ENCODE results near the gene SALL2. TPM values are rescaled to one million over a fixed set of nuclear protein-coding genes. Genes with fewer than 3 reads are reported as not detected.

The SALL2 gene
- total RNA-seq, 2 experiments from 2014 or later = 4.4 to 5.2 TPM

- Mint-ChIP-seq H3K27me3 (peaks cover 59% of the 10 kb centered on the region), H3K4me3 (no peak overlapping the region)
Observed at GRCh38 chr14:21535545-21536417, 9.6 kb upstream of the SALL2 start.

DNA sequence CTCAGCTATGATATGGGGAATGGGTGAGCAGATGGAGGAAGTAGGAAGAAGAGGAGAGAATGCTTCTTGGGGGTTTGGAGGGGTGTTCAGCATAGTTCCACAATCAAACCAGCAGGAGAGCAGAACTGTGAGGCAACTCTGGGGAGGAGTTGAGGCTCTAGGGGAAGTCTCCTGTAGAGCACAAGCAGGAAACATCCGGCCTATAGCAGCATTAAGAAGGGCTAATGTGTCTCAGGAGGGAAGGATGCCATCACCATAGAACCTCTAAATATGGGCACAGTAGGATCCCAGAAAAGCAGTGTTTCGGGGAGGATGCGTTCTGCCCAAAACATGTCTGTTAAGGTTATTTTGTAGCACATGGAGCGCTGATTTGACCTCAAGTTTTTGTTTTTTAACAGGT lies 8.4 kb upstream of the SALL2 start:
- Mint-ChIP-seq H3K27me3 (peaks cover 54% of the 10 kb centered on the region), H3K4me3 (no peak overlapping the region), H3K9me3 (peaks cover 2% of the 10 kb centered on the region), H3K4me1 (peaks cover 6% of the 10 kb centered on the region), H3K36me3 (no peaks in the 10 kb centered on the region), H3K27ac (no peak overlapping the region)
- DNase-seq = no peak

More at GRCh38 chr14:21535545-21536417, 9.6 kb upstream of the SALL2 start:
- no peaks in the 10 kb centered on the region for H3K36me3 Mint-ChIP-seq
- H3K27ac Mint-ChIP-seq = no peak overlapping the region
- H3K4me1 Mint-ChIP-seq = peaks cover 6% of the 10 kb centered on the region
- H3K9me3 Mint-ChIP-seq = peaks cover 2% of the 10 kb centered on the region
- no peak for DNase-seq

DNA sequence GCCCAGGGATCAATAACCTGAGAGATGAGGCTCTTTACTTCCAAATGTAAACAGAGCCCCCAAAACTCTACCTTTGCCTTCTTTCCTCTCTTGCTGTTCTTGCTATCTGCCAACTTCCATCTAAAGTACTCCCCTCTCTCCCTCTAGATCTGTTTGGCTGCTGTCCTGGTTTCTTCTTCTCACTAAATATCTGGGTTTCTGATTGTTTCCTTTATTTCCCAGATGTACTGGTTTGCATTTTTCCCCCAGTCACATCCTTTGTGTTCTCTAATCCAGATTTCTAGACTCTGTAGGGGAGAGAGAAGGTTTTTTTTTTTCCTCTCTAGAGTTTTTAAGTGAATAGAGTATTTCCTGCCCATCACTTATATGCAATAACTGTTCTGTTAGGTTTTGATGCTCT lies 7.1 kb upstream of the SALL2 start:
- Mint-ChIP-seq H3K36me3 (no peaks in the 10 kb centered on the region), H3K4me1 (peaks cover 8% of the 10 kb centered on the region), H3K27ac (no peak overlapping the region), H3K27me3 (peaks cover 41% of the 10 kb centered on the region), H3K9me3 (peaks cover 2% of the 10 kb centered on the region), H3K4me3 (no peak overlapping the region)
- DNase-seq = no peak

GRCh38 chr14:21529515-21529914 lies 3.4 kb upstream of the SALL2 start:
- Mint-ChIP-seq H3K27me3 (peaks cover 7% of the 10 kb centered on the region), H3K9me3 (no peaks in the 10 kb centered on the region), H3K36me3 (no peaks in the 10 kb centered on the region), H3K4me1 (peaks cover 15% of the 10 kb centered on the region), H3K27ac (no peak overlapping the region), H3K4me3 (no peak overlapping the region)
- no peak for DNase-seq

- Mint-ChIP-seq H3K9me3 (no peaks in the 10 kb centered on the region), H3K27ac (no peak overlapping the region), H3K27me3 (peaks cover 4% of the 10 kb centered on the region), H3K4me3 (no peak overlapping the region), H3K4me1 (peaks cover 15% of the 10 kb centered on the region), H3K36me3 (no peaks in the 10 kb centered on the region)
- DNase-seq = no peak
Observed at GRCh38 chr14:21528381-21529348, 2.5 kb upstream of the SALL2 start.

GRCh38 chr14:21527318-21527679 lies 1.2 kb upstream of the SALL2 start:
- H3K4me1 Mint-ChIP-seq = peaks cover 15% of the 10 kb centered on the region
- H3K4me3 Mint-ChIP-seq = peak overlapping the region; percentile 81
- no peak for DNase-seq
- H3K9me3 Mint-ChIP-seq = no peaks in the 10 kb centered on the region
- no peaks in the 10 kb centered on the region for H3K27me3 Mint-ChIP-seq
- no peak overlapping the region for H3K27ac Mint-ChIP-seq
- no peaks in the 10 kb centered on the region for H3K36me3 Mint-ChIP-seq

DNA sequence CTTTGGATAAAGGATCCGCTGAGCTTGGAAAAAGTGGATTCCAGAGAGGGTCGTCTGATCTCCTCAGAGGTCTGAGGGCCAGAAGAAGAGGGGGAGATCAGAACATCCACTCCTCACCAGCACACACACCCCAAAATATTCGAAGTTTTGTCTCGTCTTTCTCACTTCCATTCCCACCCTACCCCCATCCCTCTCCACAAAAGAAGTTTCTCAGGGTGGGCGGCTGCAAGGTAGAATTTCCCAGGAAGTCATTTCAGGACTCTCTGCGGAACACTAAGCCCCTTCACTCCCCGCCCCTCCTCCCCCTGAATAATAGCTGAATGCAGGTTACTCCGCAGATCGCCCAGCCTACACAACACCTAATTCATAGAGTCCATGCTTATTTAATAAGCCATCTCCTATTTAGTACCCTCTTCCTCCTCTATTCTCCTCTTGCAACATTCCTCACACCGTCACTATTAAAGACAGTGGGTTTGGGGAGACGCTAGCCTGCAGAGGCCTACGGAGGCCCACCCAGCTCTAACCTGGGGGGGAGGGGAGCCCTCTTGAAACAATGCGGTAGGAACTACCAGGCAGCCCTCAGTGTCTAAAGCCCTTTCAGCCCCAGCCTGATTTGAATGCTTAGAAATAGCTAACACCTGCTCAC lies 649 bp upstream of the SALL2 start:
- Mint-ChIP-seq H3K36me3 (no peaks in the 10 kb centered on the region), H3K4me3 (peak overlapping the region; percentile 81), H3K9me3 (no peaks in the 10 kb centered on the region), H3K27ac (no peak overlapping the region), H3K27me3 (no peaks in the 10 kb centered on the region), H3K4me1 (peaks cover 15% of the 10 kb centered on the region)
- no peak for DNase-seq

GRCh38 chr14:21525571-21525961 lies 580 bp downstream of the SALL2 start:
- no peak for DNase-seq
- Mint-ChIP-seq H3K27me3 (no peaks in the 10 kb centered on the region), H3K4me3 (peak overlapping the region; percentile 81), H3K9me3 (no peaks in the 10 kb centered on the region), H3K27ac (no peak overlapping the region), H3K36me3 (no peaks in the 10 kb centered on the region), H3K4me1 (peaks cover 20% of the 10 kb centered on the region)

- no peaks in the 10 kb centered on the region for H3K27me3 Mint-ChIP-seq
- H3K27ac Mint-ChIP-seq = no peak overlapping the region
- peak overlapping the region; percentile 80 for H3K4me3 Mint-ChIP-seq
- H3K9me3 Mint-ChIP-seq = no peaks in the 10 kb centered on the region
- DNase-seq = no peak
- H3K4me1 Mint-ChIP-seq = peaks cover 22% of the 10 kb centered on the region
- no peaks in the 10 kb centered on the region for H3K36me3 Mint-ChIP-seq
Observed at GRCh38 chr14:21524575-21525490, 1.3 kb downstream of the SALL2 start.

- H3K27ac Mint-ChIP-seq = no peak overlapping the region
Observed at GRCh38 chr14:21523203-21523602, 2.9 kb downstream of the SALL2 start.

DNA sequence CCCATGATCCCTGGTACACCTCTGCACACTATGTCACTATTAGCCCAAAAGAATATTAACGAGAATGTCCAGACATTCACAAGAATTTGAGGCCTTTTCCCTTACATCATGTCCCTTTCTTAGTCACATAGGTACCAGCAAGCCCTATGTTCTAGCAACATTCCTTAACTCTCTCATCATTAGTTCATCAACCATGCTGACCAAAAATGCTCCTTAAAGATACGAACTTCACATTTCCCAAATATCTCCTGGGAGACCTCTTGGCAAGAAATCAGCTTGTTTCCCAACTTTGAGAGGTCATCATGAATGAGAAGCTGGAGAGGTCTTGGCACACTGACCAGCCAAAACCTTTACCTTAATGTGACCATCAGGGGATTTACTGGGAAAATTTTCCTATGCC lies 4.6 kb downstream of the SALL2 start:
- Mint-ChIP-seq H3K36me3 (no peaks in the 10 kb centered on the region), H3K4me3 (no peak overlapping the region), H3K27ac (no peak overlapping the region), H3K9me3 (no peaks in the 10 kb centered on the region), H3K4me1 (peaks cover 11% of the 10 kb centered on the region), H3K27me3 (peaks cover 3% of the 10 kb centered on the region)
- no peak for DNase-seq

More at GRCh38 chr14:21523203-21523602, 2.9 kb downstream of the SALL2 start:
- no peak overlapping the region for H3K4me3 Mint-ChIP-seq
- peaks cover 2% of the 10 kb centered on the region for H3K27me3 Mint-ChIP-seq
- H3K9me3 Mint-ChIP-seq = no peaks in the 10 kb centered on the region
- peaks cover 20% of the 10 kb centered on the region for H3K4me1 Mint-ChIP-seq
- H3K36me3 Mint-ChIP-seq = no peaks in the 10 kb centered on the region
- no peak for DNase-seq

DNA sequence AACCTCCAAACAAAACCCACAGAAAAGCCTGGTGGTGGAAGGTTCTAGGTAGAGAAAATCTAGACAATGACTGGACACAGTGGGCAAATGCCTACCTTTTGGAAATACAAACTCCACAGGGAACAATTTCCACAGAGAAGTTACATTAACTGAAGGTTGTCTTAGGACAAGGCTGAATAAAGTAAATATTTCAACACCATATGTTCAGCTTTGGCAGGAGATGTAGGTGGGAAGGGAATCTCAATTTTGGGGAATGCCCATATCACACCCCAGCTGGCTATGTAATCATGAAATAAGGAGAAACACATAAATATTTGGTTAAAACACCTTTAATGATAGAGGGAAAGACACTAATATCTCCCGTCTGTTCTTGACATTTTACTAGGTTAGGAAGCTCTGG lies 5.4 kb downstream of the SALL2 start:
- no peaks in the 10 kb centered on the region for H3K9me3 Mint-ChIP-seq
- H3K27ac Mint-ChIP-seq = no peak overlapping the region
- H3K36me3 Mint-ChIP-seq = no peaks in the 10 kb centered on the region
- H3K27me3 Mint-ChIP-seq = peaks cover 3% of the 10 kb centered on the region
- no peak for DNase-seq
- H3K4me1 Mint-ChIP-seq = peaks cover 11% of the 10 kb centered on the region
- H3K4me3 Mint-ChIP-seq = no peak overlapping the region

GRCh38 chr14:21518725-21519124 lies 7.4 kb downstream of the SALL2 start:
- Mint-ChIP-seq H3K9me3 (no peaks in the 10 kb centered on the region), H3K27ac (no peak overlapping the region), H3K4me3 (no peak overlapping the region), H3K4me1 (peaks cover 7% of the 10 kb centered on the region), H3K27me3 (peaks cover 3% of the 10 kb centered on the region), H3K36me3 (no peaks in the 10 kb centered on the region)
- DNase-seq = no peak

DNA sequence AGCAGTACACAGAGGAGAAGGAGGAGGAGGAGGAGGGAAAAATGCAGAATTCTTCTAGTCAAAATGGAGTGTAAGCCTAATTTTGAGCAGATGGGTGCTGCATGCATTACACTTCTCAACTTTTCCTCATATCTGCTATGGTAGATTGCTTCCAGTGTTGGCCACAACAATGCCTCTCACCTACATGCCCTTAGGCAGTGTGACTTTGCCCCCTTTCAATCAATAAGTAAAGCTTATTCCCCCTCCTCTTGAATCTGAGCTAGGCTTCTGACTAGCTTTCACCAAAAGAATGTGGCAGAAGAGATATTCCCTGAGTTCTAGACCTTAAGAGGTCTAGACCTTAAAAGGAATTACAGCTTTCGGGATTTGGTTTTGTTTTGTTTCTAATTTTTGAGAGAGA lies 11.8 kb downstream of the SALL2 start:
- Mint-ChIP-seq H3K27me3 (peaks cover 3% of the 10 kb centered on the region), H3K4me1 (peaks cover 14% of the 10 kb centered on the region), H3K36me3 (peaks cover 14% of the 10 kb centered on the region), H3K4me3 (no peak overlapping the region), H3K27ac (no peak overlapping the region), H3K9me3 (no peaks in the 10 kb centered on the region)
- no peak for DNase-seq

Data from activated naive CD8-positive, alpha-beta T cell treated with anti-CD3 and anti-CD28 coated beads for 36 hours (primary cell).